ENCODE data around the gene MORN1.

MORN1 gene

GRCh38 chr1:2294725-2295078 is 96.7 kb downstream of the MORN1 start:
- Histone ChIP-seq H3K27me3 (ENCODE audit: control insufficient read depth in 3 of 3, insufficient read depth in 3 of 3, low read depth in 1 of 3, low read length in 3 of 3) (no peaks in the 10 kb centered on the region), H2AFZ (ENCODE audit: low read length) (no peak overlapping the region), H3K14ac (ENCODE audit: low read length) (no peak overlapping the region), H3K4me2 (ENCODE audit: insufficient read depth, low read length, poor library complexity, severe bottlenecking) (no peak overlapping the region), H2BK120ac (ENCODE audit: low read depth, low read length) (no peak overlapping the region), H3K9ac (ENCODE audit: low read depth, low read length, poor library complexity) (no peak overlapping the region), H2BK12ac (ENCODE audit: low read length) (no peak overlapping the region), H2BK15ac (ENCODE audit: low read length) (no peak overlapping the region), H3K4me3 (ENCODE audit: low read length in 2 of 2) (no peak overlapping the region), H2AK5ac (ENCODE audit: low read depth, low read length) (peak overlapping the region; percentile 13), H2BK5ac (ENCODE audit: low read length) (peak overlapping the region; percentile 79), H4K91ac (ENCODE audit: low read depth, low read length, poor library complexity) (no peak overlapping the region), H3K9me3 (replicated peaks in 1 of 2; ENCODE audit: control insufficient read depth in 2 of 2, insufficient read depth in 1 of 2, low read depth in 1 of 2, low read length in 2 of 2) (peaks cover 0 to 1% of the 10 kb centered on the region in 2 donors), H3K36me3 (replicated peaks in 1 of 2; ENCODE audit: control insufficient read depth in 2 of 2, insufficient read depth in 2 of 2, low read length in 2 of 2) (peaks cover 0 to 26% of the 10 kb centered on the region in 2 donors), H3K23ac (ENCODE audit: low read depth, low read length, poor library complexity) (no peak overlapping the region), H3K4me1 (ENCODE audit: control insufficient read depth in 2 of 2, insufficient read depth in 1 of 2, low read depth in 1 of 2, low read length in 2 of 2) (peaks cover 6 to 25% of the 10 kb centered on the region in 2 donors), H3K79me1 (ENCODE audit: low read depth, low read length) (peaks cover 48% of the 10 kb centered on the region), H3K18ac (ENCODE audit: low read length) (no peak overlapping the region), H3K27ac (replicated peaks; ENCODE audit: low read length) (no peak overlapping the region), H4K8ac (ENCODE audit: low read depth, low read length) (no peak overlapping the region), H3K4ac (ENCODE audit: low read length) (no peak overlapping the region)
- no peak for DNase-seq (ENCODE audit: low spot score)
- WGBS, 2 donors (ENCODE audit: extremely low coverage in 2 of 2, insufficient read length in 2 of 2, insufficient replicate concordance in 1 of 2): no CpG with 5 or more reads among the region's 5 CpGs

DNA sequence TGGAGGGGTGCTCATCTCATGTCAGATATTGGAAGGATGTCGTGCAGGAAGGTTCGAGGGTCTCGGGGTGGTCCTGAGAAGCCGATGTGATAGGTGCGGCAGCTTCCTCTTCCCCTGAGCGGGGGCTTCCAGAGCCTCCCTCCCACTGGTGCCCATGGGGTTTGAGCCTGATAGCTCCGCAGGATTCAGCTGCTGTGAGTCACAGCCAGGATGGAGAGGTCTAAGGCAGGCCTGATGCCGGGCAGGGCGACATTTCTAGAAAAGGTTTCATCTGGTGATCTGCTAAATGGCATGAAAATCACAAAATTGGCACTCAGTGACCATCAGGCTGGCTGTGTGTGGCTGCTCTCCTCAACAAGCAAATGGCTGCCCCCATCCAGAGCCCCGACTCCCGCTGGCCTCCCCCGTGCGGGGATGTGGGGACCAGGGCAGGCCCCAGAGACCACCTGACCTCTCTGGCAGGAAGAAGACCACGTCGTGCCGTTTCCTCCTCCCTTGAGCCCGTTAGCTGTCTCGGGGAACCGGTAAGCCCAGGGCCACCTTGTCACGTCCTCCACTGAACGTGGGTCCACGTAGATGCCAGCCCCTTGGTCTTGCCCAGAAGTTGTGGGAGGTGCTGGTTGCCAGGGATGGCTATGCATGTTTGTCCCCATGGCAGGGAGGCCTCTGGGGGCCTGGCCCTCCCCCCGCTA is 97.2 kb downstream of the MORN1 start:
- H2BK15ac ChIP-seq (ENCODE audit: low read length): no peak overlapping the region
- H3K18ac ChIP-seq (ENCODE audit: low read length): peak overlapping the region; percentile 20
- no CpG with 5 or more reads among the region's 23 CpGs for WGBS, 2 donors (ENCODE audit: extremely low coverage in 2 of 2, insufficient read length in 2 of 2, insufficient replicate concordance in 1 of 2)
- peaks cover 0 to 26% of the 10 kb centered on the region in 2 donors for H3K36me3 ChIP-seq (replicated peaks in 1 of 2; ENCODE audit: control insufficient read depth in 2 of 2, insufficient read depth in 2 of 2, low read length in 2 of 2)
- no peak for DNase-seq (ENCODE audit: low spot score)
- H2AFZ ChIP-seq (ENCODE audit: low read length): no peak overlapping the region
- no peaks in the 10 kb centered on the region for H3K27me3 ChIP-seq (ENCODE audit: control insufficient read depth in 3 of 3, insufficient read depth in 3 of 3, low read depth in 1 of 3, low read length in 3 of 3)
- no peak overlapping the region for H2BK120ac ChIP-seq (ENCODE audit: low read depth, low read length)
- peak overlapping the region; percentile 13 for H2AK5ac ChIP-seq (ENCODE audit: low read depth, low read length)
- H3K27ac ChIP-seq (replicated peaks; ENCODE audit: low read length): no peak overlapping the region
- H4K8ac ChIP-seq (ENCODE audit: low read depth, low read length): no peak overlapping the region
- peaks cover 45% of the 10 kb centered on the region for H3K79me1 ChIP-seq (ENCODE audit: low read depth, low read length)
- H3K14ac ChIP-seq (ENCODE audit: low read length): no peak overlapping the region
- H3K9me3 ChIP-seq (replicated peaks in 1 of 2; ENCODE audit: control insufficient read depth in 2 of 2, insufficient read depth in 1 of 2, low read depth in 1 of 2, low read length in 2 of 2): peaks cover 0 to 1% of the 10 kb centered on the region in 2 donors
- no peak overlapping the region for H4K91ac ChIP-seq (ENCODE audit: low read depth, low read length, poor library complexity)
- H3K23ac ChIP-seq (ENCODE audit: low read depth, low read length, poor library complexity): no peak overlapping the region
- no peak overlapping the region for H3K4me2 ChIP-seq (ENCODE audit: insufficient read depth, low read length, poor library complexity, severe bottlenecking)
- no peak overlapping the region for H3K4ac ChIP-seq (ENCODE audit: low read length)
- no peak overlapping the region for H3K9ac ChIP-seq (ENCODE audit: low read depth, low read length, poor library complexity)
- peak overlapping the region; percentile 79 for H2BK5ac ChIP-seq (ENCODE audit: low read length)
- no peak overlapping the region for H3K4me3 ChIP-seq (ENCODE audit: low read length in 2 of 2)
- peaks cover 5 to 26% of the 10 kb centered on the region in 2 donors for H3K4me1 ChIP-seq (ENCODE audit: control insufficient read depth in 2 of 2, insufficient read depth in 1 of 2, low read depth in 1 of 2, low read length in 2 of 2)
- no peak overlapping the region for H2BK12ac ChIP-seq (ENCODE audit: low read length)

GRCh38 chr1:2292725-2293450 is 98.5 kb downstream of the MORN1 start:
- H2AFZ ChIP-seq (ENCODE audit: low read length): no peak overlapping the region
- H3K4ac ChIP-seq (ENCODE audit: low read length): peak overlapping the region; percentile 70
- H3K36me3 ChIP-seq (replicated peaks in 1 of 2; ENCODE audit: control insufficient read depth in 2 of 2, insufficient read depth in 2 of 2, low read length in 2 of 2): peaks cover 0 to 26% of the 10 kb centered on the region in 2 donors
- no peak for DNase-seq (ENCODE audit: low spot score)
- H2BK15ac ChIP-seq (ENCODE audit: low read length): no peak overlapping the region
- peak overlapping the region; percentile 52 for H3K18ac ChIP-seq (ENCODE audit: low read length)
- H2BK5ac ChIP-seq (ENCODE audit: low read length): peak overlapping the region; percentile 70
- H3K23ac ChIP-seq (ENCODE audit: low read depth, low read length, poor library complexity): peak overlapping the region; percentile 81
- no peak overlapping the region for H4K91ac ChIP-seq (ENCODE audit: low read depth, low read length, poor library complexity)
- peaks cover 5 to 28% of the 10 kb centered on the region in 2 donors for H3K4me1 ChIP-seq (ENCODE audit: control insufficient read depth in 2 of 2, insufficient read depth in 1 of 2, low read depth in 1 of 2, low read length in 2 of 2)
- H3K4me2 ChIP-seq (ENCODE audit: insufficient read depth, low read length, poor library complexity, severe bottlenecking): no peak overlapping the region
- H3K9me3 ChIP-seq (replicated peaks in 1 of 2; ENCODE audit: control insufficient read depth in 2 of 2, insufficient read depth in 1 of 2, low read depth in 1 of 2, low read length in 2 of 2): peaks cover 0 to under 1% of the 10 kb centered on the region in 2 donors
- peak overlapping the region; percentile 98 for H3K14ac ChIP-seq (ENCODE audit: low read length)
- no peaks in the 10 kb centered on the region for H3K27me3 ChIP-seq (ENCODE audit: control insufficient read depth in 3 of 3, insufficient read depth in 3 of 3, low read depth in 1 of 3, low read length in 3 of 3)
- H2BK12ac ChIP-seq (ENCODE audit: low read length): no peak overlapping the region
- peaks cover 41% of the 10 kb centered on the region for H3K79me1 ChIP-seq (ENCODE audit: low read depth, low read length)
- H3K27ac ChIP-seq (replicated peaks; ENCODE audit: low read length): no peak overlapping the region
- H2AK5ac ChIP-seq (ENCODE audit: low read depth, low read length): peak overlapping the region; percentile 62
- no peak overlapping the region for H3K4me3 ChIP-seq (ENCODE audit: low read length in 2 of 2)
- no CpG with 5 or more reads among the region's 30 CpGs for WGBS, 2 donors (ENCODE audit: extremely low coverage in 2 of 2, insufficient read length in 2 of 2, insufficient replicate concordance in 1 of 2)
- H2BK120ac ChIP-seq (ENCODE audit: low read depth, low read length): no peak overlapping the region
- H4K8ac ChIP-seq (ENCODE audit: low read depth, low read length): no peak overlapping the region
- peak overlapping the region; percentile 31 for H3K9ac ChIP-seq (ENCODE audit: low read depth, low read length, poor library complexity)

- H3K9me3 ChIP-seq (replicated peaks in 1 of 2; ENCODE audit: control insufficient read depth in 2 of 2, insufficient read depth in 1 of 2, low read depth in 1 of 2, low read length in 2 of 2): no peaks in the 10 kb centered on the region
- H3K4ac ChIP-seq (ENCODE audit: low read length): no peak overlapping the region
- peaks cover 37% of the 10 kb centered on the region for H3K79me1 ChIP-seq (ENCODE audit: low read depth, low read length)
- peaks cover 0 to 17% of the 10 kb centered on the region in 2 donors for H3K36me3 ChIP-seq (replicated peaks in 1 of 2; ENCODE audit: control insufficient read depth in 2 of 2, insufficient read depth in 2 of 2, low read length in 2 of 2)
- no CpG with 5 or more reads among the region's 5 CpGs for WGBS, 2 donors (ENCODE audit: extremely low coverage in 2 of 2, insufficient read length in 2 of 2, insufficient replicate concordance in 1 of 2)
- H2BK15ac ChIP-seq (ENCODE audit: low read length): no peak overlapping the region
- no peak overlapping the region for H2BK12ac ChIP-seq (ENCODE audit: low read length)
- no peak overlapping the region for H3K23ac ChIP-seq (ENCODE audit: low read depth, low read length, poor library complexity)
- no peak overlapping the region for H3K4me3 ChIP-seq (ENCODE audit: low read length in 2 of 2)
- H3K14ac ChIP-seq (ENCODE audit: low read length): no peak overlapping the region
- no peak overlapping the region for H2AK5ac ChIP-seq (ENCODE audit: low read depth, low read length)
- no peaks in the 10 kb centered on the region for H3K27me3 ChIP-seq (ENCODE audit: control insufficient read depth in 3 of 3, insufficient read depth in 3 of 3, low read depth in 1 of 3, low read length in 3 of 3)
- H3K27ac ChIP-seq (replicated peaks; ENCODE audit: low read length): no peak overlapping the region
- no peak overlapping the region for H3K4me2 ChIP-seq (ENCODE audit: insufficient read depth, low read length, poor library complexity, severe bottlenecking)
- no peak overlapping the region for H4K8ac ChIP-seq (ENCODE audit: low read depth, low read length)
- peaks cover 5 to 27% of the 10 kb centered on the region in 2 donors for H3K4me1 ChIP-seq (ENCODE audit: control insufficient read depth in 2 of 2, insufficient read depth in 1 of 2, low read depth in 1 of 2, low read length in 2 of 2)
- no peak for DNase-seq (ENCODE audit: low spot score)
- H3K9ac ChIP-seq (ENCODE audit: low read depth, low read length, poor library complexity): no peak overlapping the region
- no peak overlapping the region for H2AFZ ChIP-seq (ENCODE audit: low read length)
- H2BK5ac ChIP-seq (ENCODE audit: low read length): no peak overlapping the region
- no peak overlapping the region for H4K91ac ChIP-seq (ENCODE audit: low read depth, low read length, poor library complexity)
- no peak overlapping the region for H3K18ac ChIP-seq (ENCODE audit: low read length)
- no peak overlapping the region for H2BK120ac ChIP-seq (ENCODE audit: low read depth, low read length)
Observed at GRCh38 chr1:2291577-2291976, 99.8 kb downstream of the MORN1 start.
